OCI-LY1 (cell line): Measurements from ENCODE around the gene ARHGEF39.

ENCODE experiments used
- CTCF ChIP-seq: fragments of 200-600 bp; sonication (generic), shearing (Covaris generic); IDR thresholded peaks from 2 replicates; pipeline ENCODE4 v1.5.1; 2017; ENCODE audit warnings: mild to moderate bottlenecking, antibody characterized with exemption, low read length, moderate library complexity, mixed read lengths
- EZH2 ChIP-seq: fragments of 200-600 bp; sonication (generic), shearing (Covaris generic); IDR thresholded peaks from 2 replicates; pipeline ENCODE4 v1.8.0; 2017; ENCODE audit warnings: borderline replicate concordance, mixed run types, mild to moderate bottlenecking, antibody characterized with exemption, low read length, moderate library complexity, mixed read lengths

DNA sequence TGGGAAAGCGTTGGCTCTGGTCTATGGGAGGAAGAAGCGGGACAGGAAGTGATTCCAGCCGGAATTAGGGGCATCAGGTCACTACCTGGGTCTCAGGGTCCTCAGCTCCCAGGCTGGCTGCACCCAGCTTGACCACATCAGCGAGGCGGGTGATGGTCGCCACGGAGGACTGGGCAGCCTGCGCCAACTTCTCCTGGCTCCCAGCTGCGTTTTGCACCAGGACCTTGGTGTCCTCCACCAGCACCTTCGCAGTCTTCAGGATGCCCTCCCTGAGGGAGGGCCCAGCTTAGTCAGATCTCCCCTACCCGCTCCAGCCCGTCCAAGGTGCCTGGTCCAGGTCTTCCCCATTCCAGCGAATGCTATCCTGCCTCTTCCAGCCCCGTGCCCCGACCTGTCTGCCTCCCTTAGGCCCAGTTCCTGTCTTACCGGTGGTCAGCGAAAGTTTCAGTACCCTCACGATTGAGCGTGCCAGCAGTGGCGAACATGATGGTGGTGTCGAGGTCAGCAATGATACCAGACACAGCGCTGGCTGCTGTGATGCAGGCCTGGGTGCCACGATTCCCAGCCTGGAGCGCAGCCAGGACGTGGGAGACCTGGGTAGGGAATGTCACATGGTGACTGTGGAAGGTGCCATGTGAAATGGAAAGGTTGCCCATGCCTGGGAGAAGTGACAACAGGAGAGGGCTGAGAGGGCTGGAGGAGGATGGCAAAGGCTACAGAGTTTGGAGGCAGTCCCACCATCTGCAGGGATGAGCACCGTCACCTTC is 39.1 kb upstream of the ARHGEF39 start:
- TF ChIP-seq CTCF (no peak), EZH2 (no peak)
